Measurements from ENCODE around the gene RIT2.

The RIT2 gene

DNA sequence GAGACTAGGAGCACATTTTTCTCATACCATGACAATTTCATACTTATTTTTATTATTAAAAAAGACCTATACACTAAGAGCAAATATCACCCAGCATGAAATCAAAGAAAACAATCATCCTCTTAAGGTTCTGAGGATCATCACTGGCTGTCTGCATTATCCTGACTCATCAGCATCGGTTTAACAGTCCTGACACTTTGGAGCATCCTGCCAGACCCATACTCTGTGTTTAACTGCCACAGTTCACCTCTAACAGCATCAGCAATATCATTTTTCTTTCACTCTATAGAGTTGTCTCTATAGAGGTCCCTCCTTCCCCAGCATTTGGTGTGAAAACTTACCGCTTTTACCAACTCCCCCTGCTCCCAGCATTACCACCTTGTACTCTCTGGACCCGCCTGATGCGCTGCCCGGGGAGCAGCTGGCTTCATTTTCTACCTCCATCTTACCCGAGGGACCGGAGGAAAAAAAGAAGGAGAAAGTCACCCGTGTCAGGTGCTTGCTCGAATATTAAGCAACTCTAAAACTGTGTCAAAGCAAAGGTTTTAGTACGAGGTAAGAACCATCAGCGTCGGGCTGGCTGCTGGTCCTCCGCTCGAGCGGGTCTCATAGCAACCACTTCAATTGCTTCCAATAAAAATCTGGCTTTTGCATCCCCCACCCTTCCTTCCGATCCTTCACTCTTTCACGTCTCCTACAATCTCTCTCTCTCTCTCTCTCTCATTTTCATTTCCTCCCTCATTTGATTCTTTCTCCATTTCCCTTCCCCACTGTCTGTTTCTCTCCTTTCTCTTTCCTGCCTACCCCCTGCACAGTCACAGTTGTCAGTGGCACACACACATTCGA is at the start of gene RIT2:
RIT2 (minus strand) TSS at position 610 of the 846 bp plus-strand sequence.
- no peak for DNase-seq (ENCODE audit: low spot score)

DNA sequence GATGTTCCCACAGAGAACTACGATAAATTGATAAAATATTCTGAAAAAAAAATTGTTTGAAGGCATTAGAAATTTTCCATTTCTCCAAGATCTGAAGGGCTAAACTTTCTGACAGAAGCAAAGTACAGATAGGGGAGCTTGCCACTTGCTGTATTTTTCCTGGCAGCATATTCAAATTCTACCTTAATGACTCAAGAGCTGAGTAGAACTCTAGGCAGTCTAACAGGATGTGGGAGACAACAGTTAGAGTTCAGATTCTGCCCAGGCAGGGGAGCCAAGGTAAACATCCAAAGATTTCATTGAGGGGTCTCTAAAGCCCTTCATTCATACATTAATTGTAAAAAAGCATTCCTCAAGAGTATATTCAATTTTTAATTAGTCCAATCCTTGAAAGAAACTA is 46.0 kb upstream of the RIT2 start:
- no peak for DNase-seq (ENCODE audit: low spot score)

DNA sequence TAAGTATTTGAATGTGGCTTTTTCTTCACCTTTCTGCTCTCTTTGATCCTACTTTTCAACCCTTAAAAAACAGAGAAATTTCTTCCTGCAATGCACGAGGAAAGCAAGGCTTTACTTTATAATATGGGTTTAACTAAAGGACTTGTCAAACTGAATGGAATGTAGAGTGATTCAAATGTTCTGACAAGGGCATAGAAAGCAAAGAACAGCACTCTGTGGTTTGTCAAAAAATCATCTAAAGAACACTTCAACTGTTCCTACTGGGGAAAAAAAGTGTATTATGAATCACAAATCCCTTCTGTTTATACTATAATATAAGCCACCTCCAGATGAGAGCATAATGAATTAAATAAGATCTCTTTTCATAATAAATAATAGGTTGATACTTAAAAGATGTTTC is 45.0 kb upstream of the RIT2 start:
- DNase-seq (ENCODE audit: low spot score) = no peak

DNA sequence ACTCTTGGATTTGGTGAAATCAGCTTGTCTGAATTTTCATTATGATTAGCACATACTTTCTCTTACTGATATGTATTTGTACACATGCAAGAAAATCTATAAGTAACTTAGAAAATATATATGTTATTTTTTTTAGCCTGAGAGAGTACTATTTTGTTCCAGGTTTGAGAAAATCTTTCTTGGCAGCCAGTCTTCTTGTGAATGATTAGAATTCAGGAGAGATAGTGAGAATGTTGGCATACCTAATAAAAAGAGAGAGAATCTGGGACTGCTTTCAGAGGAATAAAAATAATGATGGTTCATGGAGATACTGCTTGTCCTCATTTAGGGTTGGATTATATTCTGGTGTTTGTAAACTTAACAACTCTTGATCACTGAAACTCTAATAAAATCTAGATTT is 44.4 kb upstream of the RIT2 start:
- DNase-seq (ENCODE audit: low spot score) = no peak

DNA sequence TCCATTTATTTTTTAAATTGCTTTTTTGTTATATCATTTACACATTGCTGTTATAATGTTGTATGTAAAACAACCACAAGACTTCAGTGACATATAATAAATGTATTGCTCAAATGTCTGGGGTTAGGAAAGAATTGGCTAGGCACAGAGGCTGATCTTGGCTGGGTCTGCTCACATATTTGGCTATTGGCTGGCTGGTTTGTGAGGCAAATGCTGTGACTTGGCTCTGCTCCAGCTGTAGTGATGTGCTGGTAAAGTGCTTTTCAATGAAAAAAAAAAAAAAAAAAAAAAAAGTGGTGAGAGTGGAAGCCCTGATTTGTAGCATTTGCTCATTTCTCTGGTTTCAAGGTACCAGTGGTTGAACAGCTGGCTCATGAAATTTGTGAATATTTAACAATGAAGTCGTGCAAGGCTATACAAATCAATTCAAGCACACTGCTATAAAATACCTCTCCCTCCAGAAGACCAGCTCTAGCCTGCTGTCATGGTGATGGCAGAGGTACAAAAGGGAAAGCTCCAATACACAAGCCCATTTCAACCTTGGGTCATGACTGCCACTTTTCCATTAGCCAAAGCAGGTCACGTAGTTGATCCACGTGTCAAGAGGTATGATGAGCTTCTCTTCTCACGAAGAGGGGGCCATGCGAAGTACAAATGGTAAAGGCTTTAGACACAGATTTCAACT is 43.7 kb upstream of the RIT2 start:
- no peak for DNase-seq (ENCODE audit: low spot score)

DNA sequence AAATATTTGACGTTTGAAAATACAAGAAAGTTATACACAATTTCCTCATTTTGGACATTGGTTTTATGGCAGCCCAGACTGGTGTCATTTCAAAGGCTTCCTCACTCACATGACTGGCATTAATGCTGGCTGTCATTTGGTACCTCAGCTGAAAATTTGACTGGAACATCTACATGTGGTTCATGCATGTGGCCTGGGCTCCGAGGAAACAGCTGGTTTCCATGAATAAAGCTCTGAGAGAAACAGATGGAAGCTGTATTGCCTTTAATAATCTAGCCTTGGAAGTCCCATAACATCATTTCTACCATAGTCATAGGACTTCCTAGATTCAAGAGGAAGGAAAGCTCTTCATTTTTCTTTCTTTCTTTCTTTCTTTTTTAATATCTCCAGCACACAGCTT is 42.9 kb upstream of the RIT2 start:
- no peak for DNase-seq (ENCODE audit: low spot score)

DNA sequence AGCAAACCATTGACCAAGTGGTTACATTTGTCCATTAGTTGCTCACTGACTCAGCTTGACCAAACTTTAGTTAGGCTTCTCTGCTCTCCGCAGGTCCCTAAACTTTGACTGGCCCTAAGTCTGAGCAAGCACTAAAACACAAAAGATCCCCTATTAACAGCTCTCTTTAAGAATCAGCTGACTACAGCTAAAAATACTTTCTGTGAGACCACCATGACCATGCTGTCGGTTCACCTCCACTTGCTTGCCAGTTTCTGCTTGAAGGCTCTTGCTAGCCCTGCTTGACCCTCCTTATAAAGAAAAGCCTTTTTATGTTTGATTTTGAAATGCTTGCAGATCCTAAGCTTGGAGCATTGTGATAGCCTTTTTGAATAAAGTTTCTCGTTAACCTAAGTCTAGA is 40.4 kb upstream of the RIT2 start:
- DNase-seq (ENCODE audit: low spot score) = no peak

DNA sequence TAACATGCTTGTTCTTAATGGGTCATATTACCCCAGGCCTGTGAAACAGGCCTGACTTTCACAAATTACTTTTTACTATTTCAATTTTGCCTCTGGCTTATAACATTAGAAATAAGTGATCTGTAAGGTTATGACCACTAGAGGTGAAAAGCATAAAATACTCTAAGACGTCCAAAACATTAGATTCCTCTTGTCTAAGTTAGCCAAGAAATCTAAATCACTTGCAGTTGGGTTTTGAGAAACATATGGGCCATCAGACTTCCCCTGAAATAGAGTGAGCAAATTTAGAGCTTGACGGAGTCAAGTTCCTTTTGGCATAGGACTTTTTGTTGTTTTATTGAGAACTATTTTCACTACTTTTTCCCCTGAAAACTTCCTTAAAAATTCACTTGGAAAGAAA is 32.7 kb upstream of the RIT2 start:
- DNase-seq (ENCODE audit: low spot score) = no peak

DNA sequence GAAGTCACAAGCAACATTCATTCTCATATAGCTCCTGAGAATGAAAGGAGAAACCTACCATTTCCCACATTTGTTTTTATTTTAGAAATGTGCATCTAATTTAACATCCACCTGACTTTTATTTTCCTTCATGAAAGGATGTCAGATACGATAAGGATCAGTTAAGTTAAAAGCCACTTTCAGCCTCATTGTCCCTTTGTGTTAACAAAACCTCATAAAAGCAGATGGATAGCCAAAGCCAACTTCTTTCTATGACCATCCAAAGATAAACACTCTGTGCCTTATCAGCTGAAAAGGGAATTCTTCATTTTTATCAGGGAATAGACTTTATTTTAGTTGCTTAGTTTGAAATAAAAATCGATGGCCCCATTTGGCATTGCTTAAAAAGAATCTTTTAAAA is 25.7 kb upstream of the RIT2 start:
- no peak for DNase-seq (ENCODE audit: low spot score)

DNA sequence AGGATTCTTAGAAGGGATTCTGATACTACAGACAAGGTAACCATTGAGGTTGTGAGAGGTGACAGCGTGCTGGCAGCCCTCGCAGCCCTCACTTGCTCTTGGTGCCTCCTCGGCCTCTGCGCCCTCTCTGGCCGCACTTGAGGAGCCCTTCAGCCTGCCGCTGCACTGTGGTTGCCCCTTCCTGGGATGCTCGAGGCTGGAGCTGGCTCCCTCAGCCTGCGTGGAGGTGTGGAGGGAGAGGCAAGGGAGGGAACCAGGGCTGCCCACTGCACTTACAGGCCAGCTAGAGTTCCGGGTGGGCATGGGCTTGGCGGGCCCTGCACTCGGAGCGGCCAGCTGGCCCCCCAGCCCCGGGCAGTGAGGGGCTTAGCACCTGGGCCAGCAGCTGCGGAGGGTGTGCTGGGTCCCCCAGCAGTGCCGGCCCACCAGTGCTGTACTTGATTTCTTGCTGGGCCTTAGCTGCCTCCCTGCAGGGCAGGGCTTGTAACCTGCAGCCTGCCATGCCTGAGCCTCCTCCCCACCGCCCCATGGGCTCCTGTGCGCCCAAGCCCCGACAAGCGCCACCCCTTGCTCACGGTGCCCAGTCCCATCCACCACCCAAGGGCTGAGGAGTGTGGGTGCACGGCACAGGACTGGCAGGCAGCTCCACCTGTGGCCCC is 23.9 kb upstream of the RIT2 start:
- DNase-seq (ENCODE audit: low spot score) = no peak

DNA sequence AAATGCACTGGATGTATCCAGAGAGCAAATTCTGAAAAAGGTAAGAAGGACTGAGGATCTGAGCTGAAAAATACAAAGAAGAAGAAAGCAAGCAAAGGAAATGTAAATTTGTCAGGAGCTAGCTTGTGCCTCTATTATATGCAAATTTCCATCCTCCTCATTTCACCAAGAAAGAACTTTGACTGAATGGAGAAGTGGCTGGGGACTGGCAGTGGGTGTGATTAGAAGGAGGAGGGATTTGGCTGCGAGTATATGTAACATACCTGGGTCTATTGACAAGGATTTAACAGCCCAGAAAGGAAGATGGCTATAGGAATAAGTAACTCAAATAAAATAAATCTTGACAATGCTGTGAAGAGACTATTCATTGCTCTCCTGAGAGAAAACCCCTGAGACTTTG is 19.4 kb upstream of the RIT2 start:
- DNase-seq (ENCODE audit: low spot score) = no peak

DNA sequence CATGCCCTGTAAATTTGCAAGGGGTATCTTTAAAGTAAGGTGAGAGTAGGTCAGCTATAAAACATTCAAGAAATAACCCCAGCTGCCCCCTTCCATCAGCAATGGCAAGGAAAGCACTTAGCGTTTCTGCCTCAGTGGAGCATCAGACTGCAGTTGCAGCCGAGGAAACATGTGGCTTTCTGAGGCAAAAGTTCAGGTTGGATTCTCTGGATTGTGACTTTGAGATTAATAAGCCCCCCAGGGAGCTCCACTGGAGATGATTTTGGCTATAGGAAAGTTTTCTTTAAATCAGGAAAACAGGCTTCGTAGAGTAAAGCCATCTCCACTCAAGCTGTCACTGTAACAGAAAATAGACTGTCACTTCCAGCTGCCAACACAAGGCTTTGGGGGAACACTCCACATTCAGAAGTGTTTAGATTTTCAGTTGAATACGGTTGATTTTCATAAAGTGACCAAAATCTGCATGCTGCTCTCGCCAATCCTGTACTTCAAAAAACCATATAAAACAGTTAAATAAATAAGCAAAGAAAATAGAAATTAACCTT is 15.3 kb upstream of the RIT2 start:
- no peak for DNase-seq (ENCODE audit: low spot score)

DNA sequence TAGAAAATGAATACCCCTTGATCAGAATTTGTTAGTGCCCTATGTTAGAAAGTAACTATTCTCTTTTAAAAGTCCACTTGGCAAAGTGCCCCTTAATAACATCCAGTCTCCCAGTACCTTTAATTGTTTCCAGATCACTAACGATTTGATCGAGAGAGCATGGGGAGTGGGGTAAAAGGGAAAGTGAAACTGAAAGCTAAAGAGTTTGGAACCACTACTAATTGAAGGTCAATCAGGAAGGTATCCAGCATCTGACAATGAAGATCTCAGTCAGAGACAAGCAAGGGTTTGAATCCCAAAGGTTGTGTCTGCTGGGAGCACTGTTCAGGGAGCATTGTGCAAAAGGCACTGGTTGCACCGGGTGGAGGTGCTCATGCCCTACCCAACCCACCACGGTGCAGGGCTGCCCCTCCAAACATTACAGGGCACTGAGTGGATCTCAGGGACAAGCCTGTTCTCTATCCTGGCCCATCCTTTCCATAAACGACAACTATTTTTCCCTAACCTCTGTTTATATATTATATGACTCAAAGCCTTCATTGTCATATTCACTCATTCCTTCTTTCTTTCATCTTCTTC is 14.6 kb upstream of the RIT2 start:
- DNase-seq (ENCODE audit: low spot score) = no peak

DNA sequence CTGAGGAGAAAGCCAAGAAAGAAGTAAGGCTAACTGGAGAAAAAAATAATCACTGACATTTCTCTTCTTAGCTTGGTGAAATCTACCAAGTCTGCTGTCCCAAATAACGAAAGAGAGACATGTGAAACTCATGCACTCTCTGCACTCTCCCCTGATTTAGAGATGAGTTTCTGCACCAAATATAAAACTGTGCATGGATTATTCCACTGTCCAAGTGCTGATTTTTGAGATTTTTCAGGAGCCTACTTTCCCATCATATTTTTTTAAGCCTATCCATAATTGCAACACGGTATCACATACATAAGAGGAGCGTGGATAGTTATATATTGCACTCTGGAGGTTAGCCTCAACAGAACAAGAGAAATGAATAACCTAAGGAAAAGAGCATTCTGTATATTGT is 10.0 kb upstream of the RIT2 start:
- no peak for DNase-seq (ENCODE audit: low spot score)

DNA sequence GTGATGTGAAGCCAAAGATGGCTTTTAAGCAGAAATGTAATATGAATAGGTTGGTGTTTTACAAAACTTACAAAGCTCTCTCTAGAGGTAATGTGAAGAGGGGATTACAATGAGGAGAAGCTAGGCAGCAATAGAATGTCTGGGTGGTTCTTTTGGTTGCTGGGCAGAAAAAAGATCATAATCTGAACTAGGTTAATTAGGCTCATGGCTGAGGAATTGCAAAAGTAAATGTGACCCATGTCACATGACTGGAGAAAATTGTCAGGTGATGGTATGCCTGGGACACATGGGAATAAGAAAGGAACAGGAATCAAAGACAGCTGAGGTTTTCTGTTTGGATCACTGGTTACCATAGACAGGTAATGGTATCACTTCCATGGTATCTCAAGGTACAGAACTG is 7.5 kb upstream of the RIT2 start:
- DNase-seq (ENCODE audit: low spot score) = no peak

DNA sequence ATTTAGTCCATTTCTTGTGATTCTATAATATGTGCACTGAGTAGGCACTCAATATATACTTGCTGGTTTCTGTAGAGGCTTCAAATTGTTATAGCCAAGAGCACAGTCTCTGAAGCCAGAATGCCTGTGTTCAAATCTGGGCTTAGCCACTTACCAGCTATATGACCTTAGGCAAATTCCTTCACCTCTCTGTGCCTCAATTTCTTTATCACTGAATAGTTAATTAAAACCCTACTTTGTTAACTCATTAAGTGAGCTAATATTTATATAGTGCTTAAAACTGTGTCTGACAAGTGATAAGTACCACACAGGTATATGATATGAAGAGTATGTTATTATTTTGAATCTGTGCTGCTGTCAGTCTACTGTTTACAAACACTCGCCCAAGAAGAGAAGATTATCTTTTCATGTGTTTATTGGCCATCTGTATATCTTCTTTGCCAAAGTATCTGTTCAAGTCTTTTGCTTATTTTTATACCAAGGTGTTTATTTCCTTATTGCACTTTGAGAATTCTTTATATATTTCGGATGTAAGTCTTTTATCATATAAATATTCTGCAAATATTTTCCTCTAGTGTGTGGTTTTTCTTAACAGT is 1.3 kb upstream of the RIT2 start:
- no peak for DNase-seq (ENCODE audit: low spot score)

DNA sequence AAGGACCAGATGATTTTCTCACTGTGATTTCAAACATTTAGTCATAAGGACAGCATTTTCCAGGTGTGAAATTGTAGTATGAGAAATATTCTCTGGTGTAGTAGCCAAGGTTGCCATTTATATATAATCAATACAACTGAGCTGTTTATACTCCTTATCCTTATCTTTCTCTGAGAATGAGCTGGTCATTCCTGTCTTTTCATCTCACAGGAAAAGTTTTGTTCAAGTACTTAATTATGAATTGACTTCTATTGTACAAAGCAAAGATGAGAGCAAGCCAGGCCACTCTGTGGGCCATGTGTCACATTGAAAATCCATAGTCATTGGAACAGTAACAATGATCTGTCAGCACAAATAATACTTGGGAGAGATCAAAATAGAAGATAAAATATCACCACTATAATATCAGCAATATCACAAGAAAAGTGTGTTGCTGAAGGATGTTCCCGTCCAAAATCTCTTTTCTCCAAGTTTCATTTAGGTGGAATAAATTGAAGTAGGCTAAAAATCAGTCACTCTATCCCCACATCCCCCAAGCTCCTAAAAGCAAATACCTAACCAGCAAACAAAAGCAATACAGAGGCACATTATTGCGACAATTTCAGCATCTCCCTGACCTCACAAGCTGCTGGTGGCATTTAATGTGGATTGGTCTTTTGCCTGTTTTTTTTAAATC is 2.1 kb downstream of the RIT2 start:
- no peak for DNase-seq (ENCODE audit: low spot score)

DNA sequence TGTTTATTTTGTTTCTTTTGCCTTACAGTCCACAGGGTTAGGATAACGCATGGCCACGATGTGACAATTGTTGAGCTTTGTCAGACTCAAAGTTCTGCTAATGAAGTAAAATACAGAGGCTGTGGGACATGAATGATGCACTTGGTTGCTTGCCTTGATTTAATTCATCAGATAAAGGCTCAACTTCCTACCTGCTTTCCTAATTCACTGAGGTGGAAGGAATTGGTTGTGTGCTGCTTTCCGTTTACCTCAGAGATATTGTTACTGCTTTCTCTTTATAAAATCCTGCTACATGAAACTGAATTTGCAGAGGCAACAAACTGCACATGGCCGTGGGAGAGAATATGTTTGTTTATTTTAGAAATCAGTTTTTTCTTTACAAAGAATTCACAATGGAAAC is 6.6 kb downstream of the RIT2 start:
- DNase-seq (ENCODE audit: low spot score) = no peak

DNA sequence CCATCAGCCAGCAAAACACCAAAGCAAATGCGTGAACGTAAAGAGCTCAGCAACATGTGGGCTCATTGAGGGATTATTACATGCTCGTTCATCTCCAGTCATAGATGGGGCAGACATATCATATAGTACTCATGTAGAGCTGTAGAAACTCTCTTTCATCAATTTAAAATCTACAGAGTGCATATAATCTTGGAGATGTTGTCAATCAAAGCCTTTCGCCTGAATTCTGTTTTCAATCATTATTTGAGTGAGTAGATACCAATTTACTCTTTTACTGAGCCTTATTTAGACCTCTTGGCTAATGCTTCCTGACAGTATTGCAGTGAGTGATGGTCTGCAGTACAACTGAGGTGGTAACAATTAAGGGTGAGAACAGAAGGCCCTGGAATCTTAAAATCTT is 7.0 kb downstream of the RIT2 start:
- DNase-seq (ENCODE audit: low spot score) = no peak

DNA sequence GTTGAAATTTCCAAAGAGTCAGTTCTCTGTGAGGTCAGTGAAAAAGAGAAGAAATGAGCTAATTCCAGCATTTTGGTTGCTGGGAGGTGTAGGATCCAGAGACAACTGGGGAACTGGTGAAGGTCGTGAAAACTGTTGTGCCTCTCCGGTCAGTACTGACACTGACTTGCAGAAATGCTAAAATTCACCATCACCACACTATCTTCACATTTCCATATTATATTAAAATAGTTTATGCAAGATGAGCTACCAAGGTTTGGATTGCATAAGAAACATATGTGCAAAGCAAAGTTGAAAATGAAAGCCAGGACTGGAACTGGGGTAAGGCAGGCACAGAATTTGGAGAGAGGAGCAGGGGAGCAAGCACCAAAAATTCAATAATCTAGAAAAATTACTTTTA is 21.8 kb downstream of the RIT2 start:
- DNase-seq (ENCODE audit: low spot score) = no peak

DNA sequence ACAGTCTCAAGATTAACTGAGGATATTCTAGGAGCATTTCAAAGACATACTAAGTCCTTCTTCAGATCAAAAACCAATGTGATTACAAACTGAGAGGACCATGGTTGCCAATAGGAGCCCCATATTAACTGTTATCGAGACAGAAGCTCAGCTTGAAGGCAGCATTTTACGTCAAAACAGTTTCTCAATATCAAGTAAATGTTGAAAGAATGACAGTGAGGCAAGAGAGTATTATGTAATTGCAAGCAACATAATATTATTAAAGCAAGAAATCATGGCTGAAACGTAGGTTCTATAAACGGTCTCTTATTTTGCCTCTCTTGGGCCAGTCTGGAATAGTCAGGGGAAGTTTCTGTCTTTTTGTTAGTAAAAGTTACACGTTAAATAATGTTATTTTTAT is 22.9 kb downstream of the RIT2 start:
- no peak for DNase-seq (ENCODE audit: low spot score)

DNA sequence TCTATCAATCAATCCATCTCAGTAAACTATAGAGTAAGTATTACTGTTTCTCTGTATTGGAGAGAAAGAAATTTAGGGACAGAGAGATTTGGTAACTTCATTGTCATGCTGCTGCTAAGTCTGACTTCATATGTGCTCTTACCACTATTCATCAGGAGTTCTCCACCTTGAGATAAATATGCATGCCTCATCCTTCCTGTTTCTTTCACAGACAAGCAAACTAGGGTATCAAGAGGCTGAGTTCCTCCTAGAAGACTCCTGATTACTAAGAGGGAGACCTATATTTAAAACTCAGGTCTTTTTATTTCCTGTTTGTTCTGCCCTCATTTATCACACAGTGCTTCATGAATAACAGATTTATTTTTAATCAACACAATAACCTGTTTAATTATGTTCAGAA is 34.1 kb downstream of the RIT2 start:
- no peak for DNase-seq (ENCODE audit: low spot score)

Data from left forelimb (tissue), 1 donor.